HEK293 (cell line): ENCODE results near the gene MRM1.

ENCODE experiments used
- EGR2 ChIP-seq: fragments of 450-650 bp; formaldehyde crosslinking; IDR thresholded peaks from 2 replicates; pipeline ENCODE4 v1.5.1; 2016; ENCODE audit warnings: low read depth, missing biosample characterization, missing genetic modification characterization
- KLF16 ChIP-seq: fragments of 450-650 bp; formaldehyde crosslinking; IDR thresholded peaks from 2 replicates; pipeline ENCODE4 v1.5.1; 2017; ENCODE audit warnings: missing biosample characterization, missing genetic modification characterization
- MEIS1 ChIP-seq: sonication (generic); formaldehyde crosslinking; IDR thresholded peaks from 2 replicates; pipeline ENCODE4 v1.8.1; 2022; ENCODE audit warnings: missing genetic modification reagents, mild to moderate bottlenecking, borderline replicate concordance
- MYNN ChIP-seq: fragments of 450-650 bp; formaldehyde crosslinking; IDR thresholded peaks from 2 replicates; pipeline ENCODE4 v1.5.1; 2016; ENCODE audit warnings: missing biosample characterization, missing genetic modification characterization, borderline replicate concordance
- OSR2 ChIP-seq: fragments of 450-650 bp; formaldehyde crosslinking; IDR thresholded peaks from 2 replicates; pipeline ENCODE4 v1.5.1; 2016; ENCODE audit warnings: missing biosample characterization, missing genetic modification characterization
- PRDM10 ChIP-seq: fragments of 450-650 bp; formaldehyde crosslinking; IDR thresholded peaks from 2 replicates; pipeline ENCODE4 v1.5.1; 2016; ENCODE audit warnings: missing biosample characterization, missing genetic modification characterization
- SETDB1 ChIP-seq: IDR thresholded peaks from one replicate; pipeline ENCODE4 v1.6.1; 2017; ENCODE audit warnings: mild to moderate bottlenecking, low read length, moderate library complexity, mixed read lengths; ENCODE audit not compliant: insufficient read length
- TCF7L2 ChIP-seq: IDR thresholded peaks from 2 replicates; pipeline ENCODE4 v1.6.1; 2011; ENCODE audit warnings: low read depth, mild to moderate bottlenecking, inconsistent platforms, low read length, moderate library complexity, borderline replicate concordance
- YY2 ChIP-seq: fragments of 450-650 bp; formaldehyde crosslinking; IDR thresholded peaks from 2 replicates; pipeline ENCODE4 v1.5.1; 2016; ENCODE audit warnings: missing biosample characterization, missing genetic modification characterization
- ZBTB1 ChIP-seq: fragments of 450-650 bp; formaldehyde crosslinking; IDR thresholded peaks from 2 replicates; pipeline ENCODE4 v1.5.1; 2016; ENCODE audit warnings: missing biosample characterization, missing genetic modification characterization
- ZBTB8A ChIP-seq: fragments of 450-650 bp; formaldehyde crosslinking; IDR thresholded peaks from 2 replicates; pipeline ENCODE4 v1.5.1; 2016; ENCODE audit warnings: missing biosample characterization, missing genetic modification characterization
- ZFHX2 ChIP-seq: fragments of 450-650 bp; formaldehyde crosslinking; conservative IDR thresholded peaks from 2 replicates; pipeline ENCODE4 v1.5.1; 2016; ENCODE audit warnings: missing biosample characterization, missing genetic modification characterization
- ZFP41 ChIP-seq: fragments of 450-650 bp; formaldehyde crosslinking; IDR thresholded peaks from 2 replicates; pipeline ENCODE4 v1.5.1; 2016; ENCODE audit warnings: missing biosample characterization, missing genetic modification characterization, borderline replicate concordance
- ZNF132 ChIP-seq: fragments of 450-650 bp; formaldehyde crosslinking; IDR thresholded peaks from 2 replicates; pipeline ENCODE4 v1.5.1; 2017; ENCODE audit warnings: missing biosample characterization, missing genetic modification characterization, borderline replicate concordance
- ZNF148 ChIP-seq: fragments of 450-650 bp; formaldehyde crosslinking; IDR thresholded peaks from 2 replicates; pipeline ENCODE4 v1.5.0; 2017; ENCODE audit warnings: missing biosample characterization, missing genetic modification characterization, borderline replicate concordance
- ZNF155 ChIP-seq: fragments of 450-650 bp; formaldehyde crosslinking; IDR thresholded peaks from 2 replicates; pipeline ENCODE4 v1.5.1; 2016; ENCODE audit warnings: missing biosample characterization, missing genetic modification characterization
- ZNF157 ChIP-seq: fragments of 450-650 bp; formaldehyde crosslinking; IDR thresholded peaks from 2 replicates; pipeline ENCODE4 v1.5.1; 2016; ENCODE audit warnings: missing biosample characterization, missing genetic modification characterization
- ZNF211 ChIP-seq: fragments of 450-650 bp; formaldehyde crosslinking; IDR thresholded peaks from 2 replicates; pipeline ENCODE4 v1.5.1; 2016; ENCODE audit warnings: low read depth, missing biosample characterization, missing genetic modification characterization
- ZNF266 ChIP-seq: fragments of 450-650 bp; formaldehyde crosslinking; IDR thresholded peaks from 2 replicates; pipeline ENCODE4 v1.5.1; 2016; ENCODE audit warnings: missing biosample characterization, missing genetic modification characterization, low read depth
- ZNF280D ChIP-seq: fragments of 450-650 bp; formaldehyde crosslinking; IDR thresholded peaks from 2 replicates; pipeline ENCODE4 v1.5.1; 2016; ENCODE audit warnings: missing biosample characterization, missing genetic modification characterization
- ZNF324 ChIP-seq: fragments of 450-650 bp; formaldehyde crosslinking; IDR thresholded peaks from 2 replicates; pipeline ENCODE4 v1.5.1; 2016; ENCODE audit warnings: missing biosample characterization, missing genetic modification characterization
- ZNF335 ChIP-seq: fragments of 450-650 bp; formaldehyde crosslinking; conservative IDR thresholded peaks from 2 replicates; pipeline ENCODE4 v1.5.1; 2016; ENCODE audit warnings: missing biosample characterization, missing genetic modification characterization
- ZNF341 ChIP-seq: fragments of 450-650 bp; formaldehyde crosslinking; IDR thresholded peaks from 2 replicates; pipeline ENCODE4; 2016; ENCODE audit warnings: low read depth, missing biosample characterization, missing genetic modification characterization
- ZNF350 ChIP-seq: fragments of 450-650 bp; formaldehyde crosslinking; IDR thresholded peaks from 2 replicates; pipeline ENCODE4 v1.5.0; 2017; ENCODE audit warnings: missing biosample characterization, mild to moderate bottlenecking, missing genetic modification characterization
- ZNF423 ChIP-seq: fragments of 450-650 bp; formaldehyde crosslinking; IDR thresholded peaks from 2 replicates; pipeline ENCODE4 v1.5.1; 2016; ENCODE audit warnings: missing biosample characterization, missing genetic modification characterization
- ZNF488 ChIP-seq: fragments of 450-650 bp; formaldehyde crosslinking; IDR thresholded peaks from 2 replicates; pipeline ENCODE4 v1.5.1; 2016; ENCODE audit warnings: missing biosample characterization, missing genetic modification characterization
- ZNF529 ChIP-seq: fragments of 450-650 bp; formaldehyde crosslinking; IDR thresholded peaks from 2 replicates; pipeline ENCODE4 v1.5.1; 2017; ENCODE audit warnings: missing genetic modification characterization, missing biosample characterization; ENCODE audit not compliant: insufficient replicate concordance
- ZNF558 ChIP-seq: fragments of 450-650 bp; formaldehyde crosslinking; IDR thresholded peaks from 2 replicates; pipeline ENCODE4 v1.5.1; 2016; ENCODE audit warnings: missing biosample characterization, missing genetic modification characterization
- ZNF621 ChIP-seq: fragments of 450-650 bp; formaldehyde crosslinking; IDR thresholded peaks from 2 replicates; pipeline ENCODE4 v1.5.1; 2017; ENCODE audit warnings: missing biosample characterization, missing genetic modification characterization
- ZNF623 ChIP-seq: fragments of 450-650 bp; formaldehyde crosslinking; IDR thresholded peaks from 2 replicates; pipeline ENCODE4 v1.5.1; 2016; ENCODE audit warnings: missing biosample characterization, missing genetic modification characterization
- ZNF626 ChIP-seq: fragments of 450-650 bp; sonication (Bioruptor Pico); formaldehyde crosslinking; IDR thresholded peaks from 2 replicates; pipeline ENCODE4 v1.5.1; 2018; ENCODE audit warnings: missing biosample characterization, missing genetic modification characterization, inconsistent platforms
- ZNF707 ChIP-seq: fragments of 450-650 bp; formaldehyde crosslinking; IDR thresholded peaks from 2 replicates; pipeline ENCODE4 v1.5.1; 2016; ENCODE audit warnings: missing biosample characterization, missing genetic modification characterization
- ZNF768 ChIP-seq: fragments of 450-650 bp; formaldehyde crosslinking; IDR thresholded peaks from 2 replicates; pipeline ENCODE4 v1.5.1; 2018; ENCODE audit warnings: missing biosample characterization, mild to moderate bottlenecking, missing genetic modification characterization
- ZNF785 ChIP-seq: fragments of 450-650 bp; formaldehyde crosslinking; IDR thresholded peaks from 2 replicates; pipeline ENCODE4 v1.5.1; 2016; ENCODE audit warnings: missing biosample characterization, missing genetic modification characterization

The MRM1 gene

GRCh38 chr17:36592316-36592715 lies 9.1 kb upstream of the MRM1 start (continued):
- TF ChIP-seq ZNF621 (tag by site-specific recombination): no peak
- peak; percentile 59 for TF ChIP-seq ZNF341 (tag by site-specific recombination)
- TF ChIP-seq ZNF488 (tag by site-specific recombination): no peak
- TF ChIP-seq ZFP41 (tag by site-specific recombination): no peak
- TF ChIP-seq ZNF324 (tag by site-specific recombination): no peak
- TF ChIP-seq ZNF768 (tag by site-specific recombination): no peak
- TF ChIP-seq ZNF280D (tag by site-specific recombination): no peak
- no peak for TF ChIP-seq ZNF132 (tag by site-specific recombination)
- no peak for TF ChIP-seq ZNF785 (tag by site-specific recombination)
- TF ChIP-seq OSR2 (tag by site-specific recombination): no peak
- no peak for TF ChIP-seq PRDM10 (tag by site-specific recombination)
- TF ChIP-seq EGR2: peak; percentile 75
- no peak for TF ChIP-seq ZNF157 (tag by site-specific recombination)
- TF ChIP-seq ZNF529 (tag by site-specific recombination): no peak
- TF ChIP-seq SETDB1: no peak
- no peak for TF ChIP-seq TCF7L2
- TF ChIP-seq ZNF350 (tag by site-specific recombination): no peak
- peak; percentile 47 for TF ChIP-seq ZNF335
- TF ChIP-seq ZNF558: no peak
- TF ChIP-seq MEIS1: no peak
- no peak for TF ChIP-seq ZNF423 (tag by site-specific recombination)
- no peak for TF ChIP-seq ZNF148
- TF ChIP-seq ZNF623 (tag by site-specific recombination): no peak
- no peak for TF ChIP-seq ZBTB1
- TF ChIP-seq ZNF626 (tag by site-specific recombination): no peak
- peak; percentile 39; the same call in 1 of the 2 replicates for TF ChIP-seq ZBTB8A
- no peak for TF ChIP-seq YY2
- TF ChIP-seq ZNF211 (tag by site-specific recombination): no peak
- no peak for TF ChIP-seq MYNN (tag by site-specific recombination)
- TF ChIP-seq KLF16 (tag by site-specific recombination): no peak
- TF ChIP-seq ZNF266 (tag by site-specific recombination): no peak
- TF ChIP-seq ZNF707: no peak
- no peak for TF ChIP-seq ZNF155
- peak; percentile 82 for TF ChIP-seq ZFHX2 (tag by site-specific recombination)
